CD4-positive, alpha-beta T cell treated with Interleukin-12 subunit alpha and Interleukin-12 subunit beta, for 1 hour (primary cell): ENCODE measurements around the gene DNHD1.

Source experiments
- DNase-seq: peaks from one replicate; pipeline ENCODE4 v3.0.0-alpha.2; 2020

The DNHD1 gene

GRCh38 chr11:6614446-6614845 lies 117.4 kb downstream of the DNHD1 start:
- no peak for DNase-seq

DNA sequence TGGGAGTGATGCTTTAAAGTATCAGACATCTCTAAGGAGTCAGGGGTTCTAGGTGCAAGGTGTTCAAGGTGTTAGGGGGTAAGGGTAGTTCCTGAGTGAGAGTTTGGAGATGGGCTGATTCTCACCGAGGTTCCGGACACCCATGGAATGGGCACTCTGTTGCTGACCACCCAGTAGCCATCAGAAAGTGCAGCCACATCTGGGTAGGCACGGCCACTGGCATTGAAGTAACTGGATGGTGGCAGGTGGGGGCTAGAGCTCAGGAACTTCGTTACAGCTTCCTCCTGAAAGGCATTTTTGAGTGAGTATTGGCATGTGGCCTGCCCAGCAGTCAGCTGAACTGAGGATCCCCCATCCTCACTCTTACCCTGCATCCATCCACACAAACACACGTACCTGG lies 118.0 kb downstream of the DNHD1 start:
- DNase-seq, result no peak

- DNase-seq, result no peak
Observed at GRCh38 chr11:6615882-6616585, 119.0 kb downstream of the DNHD1 start.

- no peak for DNase-seq
Observed at GRCh38 chr11:6616596-6617250, 119.6 kb downstream of the DNHD1 start.

- DNase-seq, result no peak
Observed at GRCh38 chr11:6617315-6617781, 120.3 kb downstream of the DNHD1 start.

- peak; percentile 78 for DNase-seq
Observed at GRCh38 chr11:6618117-6619003, 121.3 kb downstream of the DNHD1 start.

DNA sequence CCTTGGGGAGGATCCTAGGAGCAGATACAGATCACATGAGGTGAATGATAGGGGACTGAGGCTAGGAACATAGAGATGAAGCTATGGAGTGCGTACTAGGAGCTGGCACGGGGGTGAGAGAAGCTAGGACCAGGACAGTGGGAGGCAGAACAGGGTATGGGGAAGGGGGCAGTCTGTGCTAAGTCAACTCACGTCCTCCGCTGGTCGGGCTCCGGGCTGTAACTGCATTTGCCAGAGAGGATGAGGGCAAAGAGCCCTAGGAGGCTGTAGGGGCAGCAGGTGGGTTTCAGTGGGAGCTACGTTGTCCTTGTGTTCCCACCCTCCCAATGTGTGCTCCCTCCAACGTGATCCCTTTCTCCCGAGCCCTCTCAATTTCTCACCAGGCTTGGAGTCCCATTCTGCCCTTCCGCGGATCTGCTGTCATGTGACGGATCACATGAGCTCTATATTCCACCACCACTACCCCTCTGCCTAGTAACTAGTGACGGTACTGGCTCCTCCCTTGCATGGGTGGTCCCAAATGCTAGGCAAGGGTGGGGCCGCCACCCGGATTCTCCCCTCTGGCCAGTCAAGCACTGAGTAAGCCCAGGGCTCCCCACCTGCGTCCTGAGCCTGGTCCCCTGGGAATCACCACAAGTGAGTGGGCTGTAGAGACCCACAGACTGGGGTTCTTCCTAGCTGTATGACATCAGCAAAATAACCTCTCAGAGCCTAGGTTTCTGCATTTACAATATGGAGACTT lies 122.1 kb downstream of the DNHD1 start, which contains the start of gene TPP1:
Gene TPP1 (minus strand): TSS at position 419 of the 742 bp plus-strand sequence. CDS start 22 bp downstream, at position 397.
- DNase-seq, result peak; percentile 93

- no peak for DNase-seq
Observed at GRCh38 chr11:6620636-6621035, 123.6 kb downstream of the DNHD1 start.
